HG03575 (cell line): ENCODE measurements around the gene SERINC5.
"Not testable (repeated sequence)": the region's sequence is repeated elsewhere in the genome, so short reads cannot be mapped to it uniquely, and the experiment has no call there.

ENCODE experiments used
- ATAC-seq: cut with Tn5 transposase; IDR thresholded peaks from one replicate; pipeline ENCODE4 v1.9.1; 2021; ENCODE audit not compliant: unreplicated experiment, insufficient number of reproducible peaks, low FRiP score; ENCODE audit errors: extremely low read depth

The SERINC5 gene

GRCh38 chr5:80125022-80125961, 130.6 kb downstream of the SERINC5 start:
- no peak for ATAC-seq

GRCh38 chr5:80124121-80124918, 131.5 kb downstream of the SERINC5 start:
- no peak for ATAC-seq

- ATAC-seq, result no peak
Observed at GRCh38 chr5:80122579-80122978, 133.3 kb downstream of the SERINC5 start.

GRCh38 chr5:80119372-80119771, 136.5 kb downstream of the SERINC5 start:
- ATAC-seq, result no peak

GRCh38 chr5:80117446-80117845, 138.4 kb downstream of the SERINC5 start:
- ATAC-seq, result no peak

GRCh38 chr5:80116465-80116864, 139.4 kb downstream of the SERINC5 start:
- no peak for ATAC-seq

GRCh38 chr5:80116000-80116399, 139.8 kb downstream of the SERINC5 start:
- no peak for ATAC-seq

GRCh38 chr5:80114860-80115259, 141.0 kb downstream of the SERINC5 start:
- ATAC-seq, result no peak

- ATAC-seq, result not testable (repeated sequence)
Observed at GRCh38 chr5:80111376-80111990, 144.4 kb downstream of the SERINC5 start.

GRCh38 chr5:80109646-80110478, 146.0 kb downstream of the SERINC5 start:
- ATAC-seq, result no peak

- no peak for ATAC-seq
Observed at GRCh38 chr5:80106916-80107315, 148.9 kb downstream of the SERINC5 start.

GRCh38 chr5:80105698-80106439, 150.0 kb downstream of the SERINC5 start:
- no peak for ATAC-seq

- ATAC-seq, result no peak
Observed at GRCh38 chr5:80103371-80103770, 152.5 kb downstream of the SERINC5 start.

- ATAC-seq, result no peak
Observed at GRCh38 chr5:80101993-80102392, 153.9 kb downstream of the SERINC5 start.

GRCh38 chr5:80097451-80097850, 158.4 kb downstream of the SERINC5 start:
- no peak for ATAC-seq

GRCh38 chr5:80094236-80094738, 161.6 kb downstream of the SERINC5 start:
- no peak for ATAC-seq

- no peak for ATAC-seq
Observed at GRCh38 chr5:80093796-80094195, 162.1 kb downstream of the SERINC5 start.
